Measurements from ENCODE around the gene OR5AR1.

Gene OR5AR1

DNA sequence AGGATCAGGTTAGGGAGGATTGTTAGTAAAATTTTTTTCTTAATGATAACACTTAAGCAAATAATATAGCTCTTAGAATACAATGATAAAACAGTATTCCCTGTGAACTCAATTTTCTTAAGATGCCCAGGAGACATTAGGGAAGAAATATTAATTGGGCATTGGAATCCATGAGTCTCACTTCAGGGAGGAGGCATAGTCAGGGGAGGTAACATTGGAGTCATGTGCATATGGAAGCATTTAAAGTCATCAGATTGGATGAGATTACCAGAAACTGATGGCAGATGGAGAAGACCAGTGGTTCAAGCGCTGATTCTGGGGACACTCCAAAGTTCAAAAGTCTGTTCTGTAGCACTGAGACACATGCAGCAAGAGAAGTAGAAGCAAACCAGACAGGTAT lies 35.3 kb downstream of the OR5AR1 start, which contains the start of gene OR9G1:
Gene OR9G1 (plus strand): TSS at position 301 of the 400 bp plus-strand sequence. CDS start 1,293 bp downstream, outside the sequence.
- Histone ChIP-seq H2AFZ (ENCODE audit: low read length) (no peak within 1 kb of the TSS), H3K4ac (ENCODE audit: low read length) (no peak within 1 kb of the TSS), H3K4me2 (ENCODE audit: insufficient read depth, low read length, poor library complexity, severe bottlenecking) (no peak within 1 kb of the TSS), H2BK5ac (ENCODE audit: low read length) (no peak within 1 kb of the TSS), H3K27me3 (ENCODE audit: control insufficient read depth in 3 of 3, insufficient read depth in 3 of 3, low read depth in 1 of 3, low read length in 3 of 3) (no peaks in the 10 kb centered on the region), H3K27ac (replicated peaks; ENCODE audit: low read length) (no peak within 1 kb of the TSS), H3K4me1 (ENCODE audit: control insufficient read depth in 2 of 2, insufficient read depth in 1 of 2, low read depth in 1 of 2, low read length in 2 of 2) (no peaks in the 10 kb centered on the region), H3K79me1 (ENCODE audit: low read depth, low read length) (no peaks in the 10 kb centered on the region), H3K9ac (ENCODE audit: low read depth, low read length, poor library complexity) (no peak within 1 kb of the TSS), H3K23ac (ENCODE audit: low read depth, low read length, poor library complexity) (no peak within 1 kb of the TSS), H3K4me3 (ENCODE audit: low read length in 2 of 2) (no peak within 1 kb of the TSS), H2BK15ac (ENCODE audit: low read length) (no peak within 1 kb of the TSS), H4K91ac (ENCODE audit: low read depth, low read length, poor library complexity) (no peak within 1 kb of the TSS), H4K8ac (ENCODE audit: low read depth, low read length) (no peak within 1 kb of the TSS), H3K14ac (ENCODE audit: low read length) (no peak within 1 kb of the TSS), H2AK5ac (ENCODE audit: low read depth, low read length) (no peak within 1 kb of the TSS), H3K18ac (ENCODE audit: low read length) (no peak within 1 kb of the TSS), H2BK12ac (ENCODE audit: low read length) (no peak within 1 kb of the TSS), H3K36me3 (replicated peaks in 1 of 2; ENCODE audit: control insufficient read depth in 2 of 2, insufficient read depth in 2 of 2, low read length in 2 of 2) (no peaks in the 10 kb centered on the region), H3K9me3 (replicated peaks in 1 of 2; ENCODE audit: control insufficient read depth in 2 of 2, insufficient read depth in 1 of 2, low read depth in 1 of 2, low read length in 2 of 2) (no peaks in the 10 kb centered on the region), H2BK120ac (ENCODE audit: low read depth, low read length) (no peak within 1 kb of the TSS)
- WGBS, 2 donors (ENCODE audit: extremely low coverage in 2 of 2, insufficient read length in 2 of 2, insufficient replicate concordance in 1 of 2), result no CpG with 5 or more reads among the region's 1 CpG
- no peak for DNase-seq (ENCODE audit: low spot score)

DNA sequence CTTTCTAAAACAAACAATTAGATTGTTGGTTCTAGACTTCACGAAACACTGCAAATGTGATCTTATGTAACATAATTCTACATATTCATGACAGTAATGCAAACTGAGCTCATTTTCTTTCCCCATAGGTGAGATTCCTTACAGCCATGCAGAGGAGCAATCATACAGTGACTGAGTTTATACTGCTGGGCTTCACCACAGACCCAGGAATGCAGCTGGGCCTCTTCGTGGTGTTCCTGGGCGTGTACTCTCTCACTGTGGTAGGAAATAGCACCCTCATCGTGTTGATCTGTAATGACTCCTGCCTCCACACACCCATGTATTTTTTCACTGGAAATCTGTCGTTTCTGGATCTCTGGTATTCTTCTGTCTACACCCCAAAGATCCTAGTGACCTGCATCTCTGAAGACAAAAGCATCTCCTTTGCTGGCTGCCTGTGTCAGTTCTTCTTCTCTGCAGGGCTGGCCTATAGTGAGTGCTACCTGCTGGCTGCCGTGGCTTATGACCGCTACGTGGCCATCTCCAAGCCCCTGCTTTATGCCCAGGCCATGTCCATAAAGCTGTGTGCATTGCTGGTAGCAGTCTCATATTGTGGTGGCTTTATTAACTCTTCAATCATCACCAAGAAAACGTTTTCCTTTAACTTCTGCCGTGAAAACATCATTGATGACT lies 36.9 kb downstream of the OR5AR1 start:
- H2AFZ ChIP-seq (ENCODE audit: low read length), result no peak overlapping the region
- no peak overlapping the region for H2BK120ac ChIP-seq (ENCODE audit: low read depth, low read length)
- no peak overlapping the region for H3K9ac ChIP-seq (ENCODE audit: low read depth, low read length, poor library complexity)
- H2AK5ac ChIP-seq (ENCODE audit: low read depth, low read length), result no peak overlapping the region
- no peak overlapping the region for H3K23ac ChIP-seq (ENCODE audit: low read depth, low read length, poor library complexity)
- no peak overlapping the region for H3K18ac ChIP-seq (ENCODE audit: low read length)
- no CpG with 5 or more reads among the region's 10 CpGs for WGBS, 2 donors (ENCODE audit: extremely low coverage in 2 of 2, insufficient read length in 2 of 2, insufficient replicate concordance in 1 of 2)
- no peak overlapping the region for H3K14ac ChIP-seq (ENCODE audit: low read length)
- no peaks in the 10 kb centered on the region for H3K36me3 ChIP-seq (replicated peaks in 1 of 2; ENCODE audit: control insufficient read depth in 2 of 2, insufficient read depth in 2 of 2, low read length in 2 of 2)
- no peak overlapping the region for H4K8ac ChIP-seq (ENCODE audit: low read depth, low read length)
- no peak overlapping the region for H2BK15ac ChIP-seq (ENCODE audit: low read length)
- no peak overlapping the region for H3K4me2 ChIP-seq (ENCODE audit: insufficient read depth, low read length, poor library complexity, severe bottlenecking)
- no peaks in the 10 kb centered on the region for H3K27me3 ChIP-seq (ENCODE audit: control insufficient read depth in 3 of 3, insufficient read depth in 3 of 3, low read depth in 1 of 3, low read length in 3 of 3)
- DNase-seq (ENCODE audit: low spot score), result no peak
- no peak overlapping the region for H4K91ac ChIP-seq (ENCODE audit: low read depth, low read length, poor library complexity)
- H3K9me3 ChIP-seq (replicated peaks in 1 of 2; ENCODE audit: control insufficient read depth in 2 of 2, insufficient read depth in 1 of 2, low read depth in 1 of 2, low read length in 2 of 2), result no peaks in the 10 kb centered on the region
- no peaks in the 10 kb centered on the region for H3K79me1 ChIP-seq (ENCODE audit: low read depth, low read length)
- H2BK5ac ChIP-seq (ENCODE audit: low read length), result no peak overlapping the region
- H2BK12ac ChIP-seq (ENCODE audit: low read length), result no peak overlapping the region
- no peak overlapping the region for H3K27ac ChIP-seq (replicated peaks; ENCODE audit: low read length)
- H3K4ac ChIP-seq (ENCODE audit: low read length), result no peak overlapping the region
- H3K4me3 ChIP-seq (ENCODE audit: low read length in 2 of 2), result no peak overlapping the region
- no peaks in the 10 kb centered on the region for H3K4me1 ChIP-seq (ENCODE audit: control insufficient read depth in 2 of 2, insufficient read depth in 1 of 2, low read depth in 1 of 2, low read length in 2 of 2)

DNA sequence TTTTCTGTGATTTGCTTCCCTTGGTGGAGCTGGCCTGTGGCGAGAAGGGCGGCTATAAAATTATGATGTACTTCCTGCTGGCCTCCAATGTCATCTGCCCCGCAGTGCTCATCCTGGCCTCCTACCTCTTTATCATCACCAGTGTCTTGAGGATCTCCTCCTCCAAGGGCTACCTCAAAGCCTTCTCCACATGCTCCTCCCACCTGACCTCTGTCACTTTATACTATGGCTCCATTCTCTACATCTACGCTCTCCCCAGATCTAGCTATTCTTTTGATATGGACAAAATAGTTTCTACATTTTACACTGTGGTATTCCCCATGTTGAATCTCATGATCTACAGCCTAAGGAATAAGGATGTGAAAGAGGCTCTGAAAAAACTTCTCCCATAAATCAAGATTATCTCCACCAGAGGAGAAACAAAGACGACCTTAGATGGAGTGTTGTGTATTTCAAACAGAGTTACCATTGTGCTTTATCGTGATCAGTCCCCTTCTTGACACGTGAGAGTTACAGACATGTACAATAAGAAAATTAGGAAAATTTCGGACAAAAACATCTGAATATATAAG lies 37.5 kb downstream of the OR5AR1 start:
- Histone ChIP-seq H3K18ac (ENCODE audit: low read length) (no peak overlapping the region), H3K79me1 (ENCODE audit: low read depth, low read length) (no peaks in the 10 kb centered on the region), H2BK5ac (ENCODE audit: low read length) (no peak overlapping the region), H2BK12ac (ENCODE audit: low read length) (no peak overlapping the region), H3K14ac (ENCODE audit: low read length) (no peak overlapping the region), H2BK15ac (ENCODE audit: low read length) (no peak overlapping the region), H3K23ac (ENCODE audit: low read depth, low read length, poor library complexity) (no peak overlapping the region), H3K27ac (replicated peaks; ENCODE audit: low read length) (no peak overlapping the region), H3K27me3 (ENCODE audit: control insufficient read depth in 3 of 3, insufficient read depth in 3 of 3, low read depth in 1 of 3, low read length in 3 of 3) (no peaks in the 10 kb centered on the region), H2AFZ (ENCODE audit: low read length) (no peak overlapping the region), H3K36me3 (replicated peaks in 1 of 2; ENCODE audit: control insufficient read depth in 2 of 2, insufficient read depth in 2 of 2, low read length in 2 of 2) (no peaks in the 10 kb centered on the region), H3K4me1 (ENCODE audit: control insufficient read depth in 2 of 2, insufficient read depth in 1 of 2, low read depth in 1 of 2, low read length in 2 of 2) (no peaks in the 10 kb centered on the region), H3K9me3 (replicated peaks in 1 of 2; ENCODE audit: control insufficient read depth in 2 of 2, insufficient read depth in 1 of 2, low read depth in 1 of 2, low read length in 2 of 2) (no peaks in the 10 kb centered on the region), H3K4ac (ENCODE audit: low read length) (no peak overlapping the region), H4K91ac (ENCODE audit: low read depth, low read length, poor library complexity) (no peak overlapping the region), H3K4me2 (ENCODE audit: insufficient read depth, low read length, poor library complexity, severe bottlenecking) (no peak overlapping the region), H3K4me3 (ENCODE audit: low read length in 2 of 2) (no peak overlapping the region), H2BK120ac (ENCODE audit: low read depth, low read length) (no peak overlapping the region), H2AK5ac (ENCODE audit: low read depth, low read length) (no peak overlapping the region), H4K8ac (ENCODE audit: low read depth, low read length) (no peak overlapping the region), H3K9ac (ENCODE audit: low read depth, low read length, poor library complexity) (no peak overlapping the region)
- no peak for DNase-seq (ENCODE audit: low spot score)
- no CpG with 5 or more reads among the region's 8 CpGs for WGBS, 2 donors (ENCODE audit: extremely low coverage in 2 of 2, insufficient read length in 2 of 2, insufficient replicate concordance in 1 of 2)

- Histone ChIP-seq H3K36me3 (replicated peaks in 1 of 2; ENCODE audit: control insufficient read depth in 2 of 2, insufficient read depth in 2 of 2, low read length in 2 of 2) (no peaks in the 10 kb centered on the region), H3K4me3 (ENCODE audit: low read length in 2 of 2) (no peak overlapping the region), H3K4me2 (ENCODE audit: insufficient read depth, low read length, poor library complexity, severe bottlenecking) (no peak overlapping the region), H2AK5ac (ENCODE audit: low read depth, low read length) (no peak overlapping the region), H2BK5ac (ENCODE audit: low read length) (no peak overlapping the region), H2BK12ac (ENCODE audit: low read length) (no peak overlapping the region), H4K91ac (ENCODE audit: low read depth, low read length, poor library complexity) (no peak overlapping the region), H3K23ac (ENCODE audit: low read depth, low read length, poor library complexity) (no peak overlapping the region), H3K27ac (replicated peaks; ENCODE audit: low read length) (no peak overlapping the region), H3K27me3 (ENCODE audit: control insufficient read depth in 3 of 3, insufficient read depth in 3 of 3, low read depth in 1 of 3, low read length in 3 of 3) (no peaks in the 10 kb centered on the region), H3K9ac (ENCODE audit: low read depth, low read length, poor library complexity) (no peak overlapping the region), H3K4me1 (ENCODE audit: control insufficient read depth in 2 of 2, insufficient read depth in 1 of 2, low read depth in 1 of 2, low read length in 2 of 2) (no peaks in the 10 kb centered on the region), H2AFZ (ENCODE audit: low read length) (no peak overlapping the region), H3K9me3 (replicated peaks in 1 of 2; ENCODE audit: control insufficient read depth in 2 of 2, insufficient read depth in 1 of 2, low read depth in 1 of 2, low read length in 2 of 2) (no peaks in the 10 kb centered on the region), H3K18ac (ENCODE audit: low read length) (no peak overlapping the region), H2BK15ac (ENCODE audit: low read length) (no peak overlapping the region), H3K14ac (ENCODE audit: low read length) (no peak overlapping the region), H3K79me1 (ENCODE audit: low read depth, low read length) (no peaks in the 10 kb centered on the region), H3K4ac (ENCODE audit: low read length) (no peak overlapping the region), H4K8ac (ENCODE audit: low read depth, low read length) (no peak overlapping the region), H2BK120ac (ENCODE audit: low read depth, low read length) (no peak overlapping the region)
- no peak for DNase-seq (ENCODE audit: low spot score)
- WGBS, 2 donors (ENCODE audit: extremely low coverage in 2 of 2, insufficient read length in 2 of 2, insufficient replicate concordance in 1 of 2), result no CpG with 5 or more reads among the region's 1 CpG
Measured at GRCh38 chr11:56705784-56706396, 42.4 kb downstream of the OR5AR1 start.
